Esophagus (tissue), 2 donors: ENCODE results near the gene DLX1. TPM values are rescaled to one million over a fixed set of nuclear protein-coding genes. Genes with fewer than 3 reads are reported as not detected.

ENCODE experiments used
- H3K27ac ChIP-seq, 2 donors: one replicate each; pipeline ENCODE4 v1.5.1; 2013; ENCODE audit warnings: low read depth in 2 of 2, mild to moderate bottlenecking in 2 of 2, inconsistent platforms in 1 of 2, low read length in 1 of 2, moderate library complexity in 1 of 2
- H3K27me3 ChIP-seq, 2 donors: one replicate each; pipeline ENCODE4 v1.6.1; 2013; ENCODE audit warnings: low read length in 2 of 2, control low read depth in 1 of 2, mild to moderate bottlenecking in 1 of 2; ENCODE audit not compliant: insufficient read depth in 2 of 2, control insufficient read depth in 1 of 2
- H3K36me3 ChIP-seq, 2 donors: one replicate each; pipeline ENCODE4 v1.6.1; 2013; ENCODE audit warnings: low read length in 1 of 2; ENCODE audit not compliant: control insufficient read depth in 2 of 2, insufficient read depth in 2 of 2
- H3K4me1 ChIP-seq, 2 donors: one replicate each; pipeline ENCODE4 v1.6.1; 2013; ENCODE audit warnings: low read length in 1 of 2; ENCODE audit not compliant: control insufficient read depth in 2 of 2, insufficient read depth in 2 of 2
- H3K4me3 ChIP-seq, 2 donors: one replicate each; pipeline ENCODE4 v1.5.1; 2013; ENCODE audit warnings: low read length in 2 of 2, mild to moderate bottlenecking in 2 of 2, low read depth in 1 of 2, moderate library complexity in 1 of 2
- H3K9me3 ChIP-seq, 2 donors: one replicate each; pipeline ENCODE4 v1.6.1; 2013; ENCODE audit warnings: mild to moderate bottlenecking in 2 of 2, low read depth in 1 of 2, low read length in 1 of 2, moderate library complexity in 1 of 2; ENCODE audit not compliant: control insufficient read depth in 2 of 2, insufficient read depth in 1 of 2
- WGBS, 2 donors: extraction: QIAGEN DNeasy Blood & Tissue Kit; methylation state at CpG; one replicate each; pipeline ENCODE4 v1.1.7; 2013; 5-methylcytosine and 5-hydroxymethylcytosine counted together
- polyA plus RNA-seq, 2 donors: library from polyadenylated mRNA; stranded (reverse); fragments of 200-250 nt; gene quantifications; one replicate each; pipeline ENCODE4 v1.2.3, GENCODE V29; 2013
- donor health status: healthy with polysubstance abuse.
- donor health status: Bipolar disorder and iron deficiency.

The DLX1 gene
- polyA plus RNA-seq, 2 donors: 0.02 to 0.06 TPM

- Histone ChIP-seq H3K4me3 (no peak overlapping the region), H3K27ac (no peak overlapping the region), H3K27me3 (peaks cover 0 to 74% of the 10 kb centered on the region in 2 donors), H3K36me3 (no peaks in the 10 kb centered on the region), H3K9me3 (peaks cover 0 to 3% of the 10 kb centered on the region in 2 donors), H3K4me1 (peaks cover 6 to 18% of the 10 kb centered on the region in 2 donors)
- 15 to 22% methylated on average over 13 of the region's 13 CpGs for whole genome bisulfite sequencing, 2 donors
Measured at GRCh38 chr2:172091000-172091641, 5.8 kb downstream of the DLX1 start.

- Histone ChIP-seq H3K36me3 (no peaks in the 10 kb centered on the region), H3K4me3 (no peak overlapping the region), H3K4me1 (peaks cover 9 to 14% of the 10 kb centered on the region in 2 donors), H3K27me3 (peaks cover 0 to 74% of the 10 kb centered on the region in 2 donors), H3K9me3 (peaks cover 0 to 3% of the 10 kb centered on the region in 2 donors), H3K27ac (no peak overlapping the region)
- 20 to 27% methylated on average over 11 of the region's 11 CpGs for WGBS, 2 donors
Measured at GRCh38 chr2:172091761-172092566, 6.7 kb downstream of the DLX1 start.

DNA sequence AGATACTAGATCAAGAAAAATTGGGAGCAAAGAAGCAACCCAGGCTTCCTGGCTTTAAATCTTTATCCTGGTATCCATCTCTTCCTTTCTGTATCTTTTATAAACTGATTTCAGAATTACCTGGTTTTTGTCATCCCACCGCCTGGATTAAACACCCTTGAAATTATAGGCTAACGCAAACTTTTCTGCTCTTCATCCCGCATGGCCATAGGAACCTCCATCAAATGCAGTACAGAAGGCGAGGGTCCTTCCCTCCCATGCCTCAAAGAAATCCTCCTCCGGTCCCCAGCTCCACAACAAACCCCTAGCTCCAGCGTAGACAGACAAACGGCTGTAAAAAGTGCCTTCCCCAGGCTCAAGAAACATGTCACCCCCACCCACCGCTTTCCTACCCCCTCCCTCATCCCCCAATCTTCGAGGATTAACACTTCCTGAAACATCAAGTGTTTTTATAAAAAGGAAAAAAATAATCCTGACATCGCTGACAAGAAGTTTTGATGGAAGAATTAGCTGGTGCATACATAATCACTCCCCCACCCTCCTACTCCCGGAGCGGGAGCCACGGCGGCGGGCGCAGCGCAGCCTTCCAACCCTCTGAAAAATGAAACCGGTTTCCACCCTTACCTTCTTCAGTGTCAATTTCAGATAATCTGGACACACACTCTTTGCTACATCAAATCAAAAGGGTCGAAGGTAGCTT is 7.6 kb downstream of the DLX1 start:
- 13 to 14% methylated on average over 19 of the region's 19 CpGs for WGBS, 2 donors
- Histone ChIP-seq H3K36me3 (no peaks in the 10 kb centered on the region), H3K27me3 (peaks cover 0 to 74% of the 10 kb centered on the region in 2 donors), H3K27ac (no peak overlapping the region), H3K9me3 (peaks cover 0 to 3% of the 10 kb centered on the region in 2 donors), H3K4me1 (peaks cover 13 to 17% of the 10 kb centered on the region in 2 donors), H3K4me3 (no peak overlapping the region)

DNA sequence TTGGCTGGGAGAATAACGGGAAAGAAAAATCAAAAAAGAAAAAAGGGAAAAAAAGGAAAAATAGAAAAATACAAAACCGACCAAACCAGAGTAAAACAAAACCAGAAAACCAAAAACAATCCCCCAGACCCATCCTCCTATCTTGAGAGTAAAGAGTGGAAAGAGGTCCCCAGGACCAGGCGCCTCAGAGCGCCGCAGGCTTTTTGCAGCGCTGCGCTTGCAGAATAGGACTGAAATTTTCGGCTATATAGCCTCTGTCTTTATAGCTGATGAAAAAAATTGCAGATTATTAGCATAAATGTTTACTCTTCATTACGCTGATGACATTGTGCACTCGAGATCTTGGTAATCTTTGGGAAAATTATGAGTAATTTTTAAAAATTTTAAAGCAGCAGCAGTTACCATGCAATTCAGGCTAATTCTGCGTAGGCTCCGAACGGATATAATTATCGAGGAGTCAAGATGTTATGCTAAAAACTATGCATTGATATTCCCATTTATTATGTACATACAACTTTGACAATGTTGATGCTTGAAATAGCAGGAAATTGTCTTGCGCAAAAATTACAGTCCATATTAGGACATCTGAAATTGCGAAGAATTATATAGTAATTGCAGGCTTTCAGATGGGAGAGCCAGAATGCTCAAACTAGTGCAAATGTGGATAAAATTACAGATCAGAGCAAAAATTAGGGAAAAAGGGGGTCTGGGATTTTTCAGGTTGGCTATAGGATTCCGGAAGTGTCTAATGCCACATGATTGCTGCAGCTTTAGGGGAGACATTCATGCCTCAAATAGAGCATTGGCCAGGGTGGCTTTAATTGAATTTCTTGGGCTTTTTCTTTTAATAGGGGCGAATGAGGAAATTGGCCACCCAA is 8.3 kb downstream of the DLX1 start:
- H3K27ac ChIP-seq: no peak overlapping the region
- WGBS, 2 donors: 21 to 24% methylated on average over 18 of the region's 18 CpGs
- peaks cover 16 to 17% of the 10 kb centered on the region in 2 donors for H3K4me1 ChIP-seq
- no peaks in the 10 kb centered on the region for H3K9me3 ChIP-seq
- no peak overlapping the region for H3K4me3 ChIP-seq
- no peaks in the 10 kb centered on the region for H3K36me3 ChIP-seq
- H3K27me3 ChIP-seq: peaks cover 0 to 72% of the 10 kb centered on the region in 2 donors

DNA sequence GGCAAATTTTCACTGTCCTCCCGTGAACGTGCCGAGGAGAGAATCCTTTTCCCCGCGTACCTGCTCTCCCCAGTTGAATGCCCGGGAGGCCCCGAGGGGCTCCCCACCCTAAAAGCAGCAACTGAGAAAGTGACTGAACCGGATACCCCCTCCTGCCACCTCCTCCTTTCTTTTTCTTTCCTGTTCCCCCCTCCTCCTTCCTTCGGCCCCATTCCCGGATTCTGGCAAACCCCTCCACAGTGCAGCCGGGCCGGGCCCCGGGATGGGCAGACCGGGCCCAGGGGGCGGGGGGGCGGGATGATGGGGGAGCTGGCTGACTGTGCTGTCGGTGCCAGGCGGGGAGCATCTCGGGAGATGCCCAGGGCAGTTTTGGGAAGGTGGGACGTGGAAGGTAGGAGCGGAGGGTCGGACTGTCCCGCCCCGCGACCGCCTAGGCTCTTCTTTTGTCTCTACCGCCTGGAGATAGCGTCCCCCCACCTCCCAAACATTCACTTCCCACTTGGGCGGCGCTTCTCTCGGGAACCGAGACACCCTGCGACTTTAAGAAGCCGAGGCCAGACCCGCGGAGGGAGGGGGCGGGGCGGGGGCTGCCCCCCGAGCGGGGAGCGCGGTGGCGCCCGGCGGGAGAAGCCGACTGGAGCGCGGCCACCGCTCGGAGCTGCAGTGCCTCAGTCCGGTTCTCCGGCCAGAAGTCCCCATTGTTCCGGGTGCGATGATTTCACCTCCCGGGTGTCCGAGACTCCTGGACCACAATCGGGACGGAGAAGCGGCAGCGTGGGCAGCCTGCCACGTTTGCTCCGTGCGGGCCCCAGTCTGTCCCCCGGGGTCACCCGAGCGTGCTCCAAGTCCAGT is 9.2 kb downstream of the DLX1 start:
- 3% methylated on average over 58 to 66 of the region's 66 CpGs for WGBS, 2 donors
- H3K9me3 ChIP-seq: no peaks in the 10 kb centered on the region
- no peak overlapping the region for H3K27ac ChIP-seq
- peak overlapping the region in 1 of 2 donors; percentile 61 for H3K4me3 ChIP-seq
- H3K36me3 ChIP-seq: no peaks in the 10 kb centered on the region
- peaks cover 0 to 77% of the 10 kb centered on the region in 2 donors for H3K27me3 ChIP-seq
- peaks cover 17 to 19% of the 10 kb centered on the region in 2 donors for H3K4me1 ChIP-seq

- peaks cover 17 to 23% of the 10 kb centered on the region in 2 donors for H3K4me1 ChIP-seq
- WGBS, 2 donors: 1% methylated on average over 41 to 51 of the region's 51 CpGs
- H3K27me3 ChIP-seq: peaks cover 0 to 79% of the 10 kb centered on the region in 2 donors
- H3K4me3 ChIP-seq: peak overlapping the region; percentile 37 to 61
- no peak overlapping the region for H3K27ac ChIP-seq
- H3K9me3 ChIP-seq: peaks cover 0 to 3% of the 10 kb centered on the region in 2 donors
- H3K36me3 ChIP-seq: no peaks in the 10 kb centered on the region
Measured at GRCh38 chr2:172095146-172095904, 10.0 kb downstream of the DLX1 start.

- Histone ChIP-seq H3K4me3 (peak overlapping the region in 1 of 2 donors; percentile 14), H3K4me1 (peaks cover 17 to 25% of the 10 kb centered on the region in 2 donors), H3K36me3 (no peaks in the 10 kb centered on the region), H3K27me3 (peaks cover 0 to 80% of the 10 kb centered on the region in 2 donors), H3K9me3 (peaks cover 0 to 3% of the 10 kb centered on the region in 2 donors), H3K27ac (no peak overlapping the region)
- whole genome bisulfite sequencing, 2 donors: 4 to 5% methylated on average over 36 to 40 of the region's 40 CpGs
Measured at GRCh38 chr2:172095905-172096625, 10.8 kb downstream of the DLX1 start.
